Mammary epithelial cell (primary cell): ENCODE data around the gene MAPKAPK5.

Experiments
- CTCF ChIP-seq, 2 donors: IDR thresholded peaks in 1 of 2; conservative IDR thresholded peaks in 1 of 2; 2 replicates each; pipeline ENCODE4 v1.5.1; 2011 to 2012; ENCODE audit warnings: inconsistent platforms in 2 of 2, low read length in 2 of 2, mild to moderate bottlenecking in 2 of 2, control low read depth in 1 of 2, low read depth in 1 of 2; ENCODE audit not compliant: insufficient read depth in 1 of 2; ENCODE audit errors: extremely low read depth in 1 of 2
- EZH2 ChIP-seq: IDR thresholded peaks from 2 replicates; pipeline ENCODE4 v1.6.1; 2012; ENCODE audit warnings: low read length, inconsistent platforms, borderline replicate concordance

DNA sequence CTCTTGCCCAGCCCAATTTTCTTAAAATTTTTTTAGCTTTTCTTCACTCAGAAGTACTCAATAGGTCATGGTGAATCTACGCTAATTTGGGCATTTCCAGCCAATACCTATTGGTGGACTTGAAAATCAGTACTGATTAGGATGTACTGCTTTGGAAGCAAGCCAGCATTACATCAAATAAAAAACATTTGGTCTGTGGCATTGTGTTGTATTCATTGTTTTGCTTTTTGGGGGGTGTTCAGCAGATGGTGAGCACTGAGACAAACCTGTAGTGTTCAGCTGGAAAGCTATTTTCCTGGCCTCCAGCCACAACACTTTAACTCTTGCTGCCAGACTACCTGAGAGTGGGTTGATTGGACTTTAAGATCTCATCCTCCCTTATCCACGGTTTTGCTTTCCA is 4.0 kb downstream of the MAPKAPK5 start:
- TF ChIP-seq CTCF (conservative IDR thresholded peaks at IDR 0.05 in 1 of 2, IDR thresholded peaks at IDR 0.05 in 1 of 2; ENCODE audit: extremely low read depth in 1 of 2, insufficient read depth in 1 of 2, low read depth in 1 of 2, low read length in 2 of 2) (no peak), EZH2 (no peak)
